Colonic mucosa (tissue), 4 donors: Measurements from ENCODE around the gene MYH11. TPM values are rescaled to one million over a fixed set of nuclear protein-coding genes. Genes with fewer than 3 reads are reported as not detected.

Source experiments
- DNase-seq: peaks from one replicate; pipeline ENCODE4 v3.0.0-alpha.2; 2020
- H3K27ac ChIP-seq: fragments of 200-600 bp; one replicate; pipeline ENCODE4 v1.8.0; 2021
- H3K27me3 ChIP-seq: fragments of 200-600 bp; one replicate; pipeline ENCODE4 v1.8.0; 2021
- H3K36me3 ChIP-seq: fragments of 200-600 bp; one replicate; pipeline ENCODE4 v1.8.0; 2021
- H3K4me1 ChIP-seq: fragments of 200-600 bp; one replicate; pipeline ENCODE4 v1.8.0; 2021; ENCODE audit warnings: mild to moderate bottlenecking
- H3K4me3 ChIP-seq: fragments of 200-600 bp; one replicate; pipeline ENCODE4 v1.8.0; 2021
- H3K9ac ChIP-seq, 2 donors: one replicate each; pipeline ENCODE4 v1.7.0; 2013; ENCODE audit warnings: control low read depth in 2 of 2, low read depth in 2 of 2, low read length in 2 of 2
- H3K9me3 ChIP-seq: fragments of 200-600 bp; one replicate; pipeline ENCODE4 v1.8.0; 2021
- CTCF ChIP-seq: fragments of 200-600 bp; IDR thresholded peaks from one replicate; pipeline ENCODE4 v1.8.0; 2022; ENCODE audit warnings: antibody characterized with exemption, mild to moderate bottlenecking
- intact Hi-C: fragments of 100-400 bp; cut with DNase I; formaldehyde crosslinking; loops from one replicate; pipeline ENCODE4 v1.14.1; 2022
- total RNA-seq, 2 donors: library from RNA; stranded (reverse); fragmentation: NEBNext Ultra II Directional in 1 of 2; extraction: Animal tissue kit (Norgen Biotek cat#: 25700) in 1 of 2; gene quantifications; one replicate each; pipeline ENCODE4 v1.2.1, GENCODE V29; 2021
- donor health status: healthy.
- donor health status: DM: no; HTN: no; CAD: no.
- donor health status: DM: no; HTN: no; CAD: no.

MYH11 gene
- total RNA-seq, 2 donors from 2014 or later, result 30.0 to 770 TPM

GRCh38 chr16:15874745-15875314 lies 18.0 kb upstream of the MYH11 start:
- peak; percentile 62 for DNase-seq
- no peaks in the 10 kb centered on the region for H3K27me3 ChIP-seq
- H3K27ac ChIP-seq, result no peak overlapping the region
- H3K4me1 ChIP-seq, result no peaks in the 10 kb centered on the region
- H3K4me3 ChIP-seq, result no peak overlapping the region
- peak; percentile 58 for TF ChIP-seq CTCF
- intact Hi-C loops, result loop anchor here (5.0 kb wide), 1 partner anchor 252 kb away; no protein-coding TSS in a partner anchor
- no peak overlapping the region for H3K9ac ChIP-seq
- H3K36me3 ChIP-seq, result no peaks in the 10 kb centered on the region
- H3K9me3 ChIP-seq, result no peaks in the 10 kb centered on the region

- intact Hi-C loops, result loop anchor here (5.0 kb wide), 1 partner anchor 254 kb away; no protein-coding TSS in a partner anchor
- H3K4me3 ChIP-seq, result no peak overlapping the region
- H3K9me3 ChIP-seq, result no peaks in the 10 kb centered on the region
- TF ChIP-seq CTCF, result no peak
- no peak for DNase-seq
- no peaks in the 10 kb centered on the region for H3K36me3 ChIP-seq
- no peaks in the 10 kb centered on the region for H3K27me3 ChIP-seq
- no peaks in the 10 kb centered on the region for H3K4me1 ChIP-seq
- no peak overlapping the region for H3K9ac ChIP-seq
- H3K27ac ChIP-seq, result no peak overlapping the region
These were observed 16.9 kb upstream of the MYH11 start for GRCh38 chr16:15873737-15874136.

GRCh38 chr16:15873301-15873700 lies 16.5 kb upstream of the MYH11 start:
- TF ChIP-seq CTCF, result no peak
- Histone ChIP-seq H3K4me1 (no peaks in the 10 kb centered on the region), H3K36me3 (no peaks in the 10 kb centered on the region), H3K27me3 (no peaks in the 10 kb centered on the region), H3K27ac (no peak overlapping the region), H3K4me3 (no peak overlapping the region), H3K9me3 (no peaks in the 10 kb centered on the region), H3K9ac (no peak overlapping the region)
- no peak for DNase-seq
- intact Hi-C loops, result loop anchor here (5.0 kb wide), 1 partner anchor 254 kb away; no protein-coding TSS in a partner anchor

- H3K4me1 ChIP-seq, result no peaks in the 10 kb centered on the region
- no peaks in the 10 kb centered on the region for H3K27me3 ChIP-seq
- no peak for TF ChIP-seq CTCF
- DNase-seq, result no peak
- no peaks in the 10 kb centered on the region for H3K36me3 ChIP-seq
- no peak overlapping the region for H3K9ac ChIP-seq
- intact Hi-C loops, result loop anchor here (5.0 kb wide), 1 partner anchor 257 kb away; no protein-coding TSS in a partner anchor
- H3K9me3 ChIP-seq, result no peaks in the 10 kb centered on the region
- H3K4me3 ChIP-seq, result no peak overlapping the region
- no peak overlapping the region for H3K27ac ChIP-seq
These were observed 13.2 kb upstream of the MYH11 start for GRCh38 chr16:15870011-15870410.

GRCh38 chr16:15866451-15866850 lies 9.6 kb upstream of the MYH11 start:
- no peak overlapping the region for H3K9ac ChIP-seq
- no peaks in the 10 kb centered on the region for H3K36me3 ChIP-seq
- TF ChIP-seq CTCF, result no peak
- no peak overlapping the region for H3K27ac ChIP-seq
- H3K4me1 ChIP-seq, result no peaks in the 10 kb centered on the region
- intact Hi-C loops, result no loop called here
- H3K9me3 ChIP-seq, result no peaks in the 10 kb centered on the region
- H3K4me3 ChIP-seq, result no peak overlapping the region
- no peaks in the 10 kb centered on the region for H3K27me3 ChIP-seq
- DNase-seq, result no peak
